Bronchial epithelial cell (primary cell): ENCODE measurements around the gene MREG. TPM values are rescaled to one million over a fixed set of nuclear protein-coding genes. Genes with fewer than 3 reads are reported as not detected.

Source experiments
- DNase-seq: peaks from one replicate; pipeline ENCODE4 v3.0.0-alpha.2; 2010; ENCODE audit warnings: low read depth
- FAIRE-seq: peaks from 2 replicates; lab custom pipeline; 2011; peaks lifted over from hg19 to GRCh38; lab: Jason Lieb, UNC
- H3K27me3 ChIP-seq: 2 replicates; pipeline ENCODE4 v1.5.1; 2011; ENCODE audit warnings: low read length; ENCODE audit not compliant: control insufficient read depth, insufficient read depth
- H3K36me3 ChIP-seq: 2 replicates; pipeline ENCODE4 v1.5.1; 2011; ENCODE audit warnings: low read length; ENCODE audit not compliant: control insufficient read depth, insufficient read depth
- H3K4me3 ChIP-seq: 2 replicates; pipeline ENCODE4 v1.5.1; 2011; ENCODE audit warnings: mild to moderate bottlenecking, low read depth, low read length, control low read depth
- total RNA-seq: library from RNA; depleted of rRNA; stranded (reverse); fragments of >200 nt; gene quantifications from 2 replicates; pipeline ENCODE4 v1.2.1, GENCODE V29; 2014
- TF ChIP-seq, protein P1 (sequence below): IDR thresholded peaks from 2 replicates; pipeline ENCODE4 v1.5.1; 2011; ENCODE audit warnings: mild to moderate bottlenecking, moderate library complexity, low read length, control low read depth, inconsistent platforms; ENCODE audit not compliant: insufficient read depth, severe bottlenecking

Gene MREG
- total RNA-seq, 1 donor from 2014 or later, result 24.7 TPM

DNA sequence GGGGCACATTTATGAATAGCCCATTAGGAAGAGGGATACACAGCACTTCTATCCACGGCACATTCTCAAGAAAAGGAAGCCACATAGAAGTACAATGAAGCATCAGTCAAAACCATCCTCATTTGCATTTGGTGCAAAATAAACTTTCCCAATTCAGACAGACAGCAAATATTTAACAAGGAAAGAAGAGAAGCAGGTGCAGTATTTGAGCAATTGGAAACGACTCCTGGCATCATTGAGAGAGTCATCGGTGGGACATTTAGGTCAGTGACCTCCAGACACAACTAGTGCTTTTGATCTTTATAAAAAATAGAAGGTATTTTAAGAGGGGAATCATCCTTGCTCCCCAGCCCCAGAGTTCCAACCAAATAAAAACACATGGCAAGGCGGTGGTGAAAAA lies 118.0 kb downstream of the MREG start:
- Histone ChIP-seq H3K27me3 (no peaks in the 10 kb centered on the region), H3K36me3 (no peaks in the 10 kb centered on the region), H3K4me3 (no peak overlapping the region)
- TF ChIP-seq, protein P1, sequence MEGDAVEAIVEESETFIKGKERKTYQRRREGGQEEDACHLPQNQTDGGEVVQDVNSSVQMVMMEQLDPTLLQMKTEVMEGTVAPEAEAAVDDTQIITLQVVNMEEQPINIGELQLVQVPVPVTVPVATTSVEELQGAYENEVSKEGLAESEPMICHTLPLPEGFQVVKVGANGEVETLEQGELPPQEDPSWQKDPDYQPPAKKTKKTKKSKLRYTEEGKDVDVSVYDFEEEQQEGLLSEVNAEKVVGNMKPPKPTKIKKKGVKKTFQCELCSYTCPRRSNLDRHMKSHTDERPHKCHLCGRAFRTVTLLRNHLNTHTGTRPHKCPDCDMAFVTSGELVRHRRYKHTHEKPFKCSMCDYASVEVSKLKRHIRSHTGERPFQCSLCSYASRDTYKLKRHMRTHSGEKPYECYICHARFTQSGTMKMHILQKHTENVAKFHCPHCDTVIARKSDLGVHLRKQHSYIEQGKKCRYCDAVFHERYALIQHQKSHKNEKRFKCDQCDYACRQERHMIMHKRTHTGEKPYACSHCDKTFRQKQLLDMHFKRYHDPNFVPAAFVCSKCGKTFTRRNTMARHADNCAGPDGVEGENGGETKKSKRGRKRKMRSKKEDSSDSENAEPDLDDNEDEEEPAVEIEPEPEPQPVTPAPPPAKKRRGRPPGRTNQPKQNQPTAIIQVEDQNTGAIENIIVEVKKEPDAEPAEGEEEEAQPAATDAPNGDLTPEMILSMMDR, result no peak
- FAIRE-seq (no peak), DNase-seq (no peak)

Other genes starting within 250 kb of the MREG start
- gene PECR, start 68.3 kb upstream of the MREG start, total RNA-seq, result 21.3 and 57.5 TPM in 2 replicates
- gene TMEM169, start 68.4 kb upstream of the MREG start, total RNA-seq, result 0.26 and 0.51 TPM in 2 replicates
- gene XRCC5, start 95.8 kb upstream of the MREG start, total RNA-seq, result 131 and 185 TPM in 2 replicates